Karpas-422 (cell line): ENCODE measurements around the gene NEK5. TPM values are rescaled to one million over a fixed set of nuclear protein-coding genes. Genes with fewer than 3 reads are reported as not detected.

ENCODE experiments used
- DNase-seq: peaks from one replicate; pipeline ENCODE4 v3.0.0-alpha.2; 2015
- H2AFZ ChIP-seq: fragments of 200-600 bp; sonication (generic); 2 replicates; pipeline ENCODE4 v1.6.1; 2014; ENCODE audit warnings: antibody characterized with exemption, low read length, mixed read lengths
- H3K27ac ChIP-seq: fragments of 200-600 bp; sonication (generic); 2 replicates; pipeline ENCODE4 v1.5.1; 2014; ENCODE audit warnings: mild to moderate bottlenecking, low read length, moderate library complexity
- H3K27me3 ChIP-seq: fragments of 200-600 bp; sonication (generic); 2 replicates; pipeline ENCODE4 v1.6.1; 2014; ENCODE audit warnings: low read length, mixed read lengths
- H3K36me3 ChIP-seq: fragments of 200-600 bp; sonication (generic); 2 replicates; pipeline ENCODE4 v1.6.1; 2014; ENCODE audit warnings: low read length, mixed read lengths; ENCODE audit not compliant: insufficient read depth
- H3K4me1 ChIP-seq: fragments of 200-600 bp; sonication (generic); 2 replicates; pipeline ENCODE4 v1.6.1; 2014; ENCODE audit warnings: mild to moderate bottlenecking, low read length, mixed read lengths
- H3K4me2 ChIP-seq: fragments of 200-600 bp; sonication (generic); 2 replicates; pipeline ENCODE4 v1.6.1; 2014; ENCODE audit warnings: low read length, low read depth, mild to moderate bottlenecking; ENCODE audit not compliant: poor library complexity, severe bottlenecking
- H3K4me3 ChIP-seq: fragments of 200-600 bp; sonication (generic); 2 replicates; pipeline ENCODE4 v1.5.1; 2014; ENCODE audit warnings: mild to moderate bottlenecking, antibody characterized with exemption, low read length, mixed read lengths
- H3K79me2 ChIP-seq: fragments of 200-600 bp; sonication (generic); 2 replicates; pipeline ENCODE4 v1.6.1; 2014; ENCODE audit warnings: mild to moderate bottlenecking, low read length, mixed read lengths
- H3K9ac ChIP-seq: fragments of 200-600 bp; sonication (generic); 2 replicates; pipeline ENCODE4 v1.6.0; 2014; ENCODE audit warnings: low read length
- H3K9me2 ChIP-seq: fragments of 200-600 bp; sonication (generic), shearing (Covaris generic); replicated peaks from 2 replicates; pipeline ENCODE4 v1.6.0; 2014; ENCODE audit warnings: mild to moderate bottlenecking, low read length, moderate library complexity; ENCODE audit not compliant: insufficient read depth
- H3K9me3 ChIP-seq: fragments of 300-700, 200-600 bp; sonication (generic); 2 replicates; pipeline ENCODE4 v1.6.1; 2014; ENCODE audit warnings: low read length, mixed read lengths
- H4K20me1 ChIP-seq: fragments of 200-600 bp; sonication (generic); 2 replicates; pipeline ENCODE4 v1.6.1; 2014; ENCODE audit warnings: mild to moderate bottlenecking, antibody characterized with exemption, low read length, low read depth; ENCODE audit not compliant: insufficient read depth
- total RNA-seq: library from RNA; depleted of rRNA; stranded (reverse); fragments of >200 nt; shearing (Covaris generic); gene quantifications from 2 replicates; pipeline ENCODE4 v1.2.3, GENCODE V29; 2014; ENCODE audit warnings: low replicate concordance

The NEK5 gene
- total RNA-seq, 1 experiment from 2014 or later: not detected

- Histone ChIP-seq H3K27me3 (no peaks in the 10 kb centered on the region), H3K4me1 (peaks cover 20% of the 10 kb centered on the region), H3K27ac (no peak within 1 kb of the TSS), H3K9me2 (no peaks in the 10 kb centered on the region), H3K9me3 (no peaks in the 10 kb centered on the region), H3K4me3 (peak within 1 kb of the TSS; percentile 72), H3K79me2 (peaks cover 46% of the 10 kb centered on the region), H2AFZ (peak within 1 kb of the TSS; percentile 98), H4K20me1 (no peaks in the 10 kb centered on the region), H3K4me2 (peak within 1 kb of the TSS; percentile 89), H3K36me3 (no peaks in the 10 kb centered on the region), H3K9ac (peak within 1 kb of the TSS; percentile 73)
- DNase-seq: peak; percentile 99
Observed at GRCh38 chr13:52011632-52012511, 117.0 kb downstream of the NEK5 start, which contains the start of gene ALG11. Gene ALG11 (plus strand): TSS chr13:52012398. CDS start chr13:52012419, 21 bp downstream.

- Histone ChIP-seq H4K20me1 (no peaks in the 10 kb centered on the region), H3K27ac (no peak within 1 kb of the TSS), H3K36me3 (no peaks in the 10 kb centered on the region), H3K9ac (peak within 1 kb of the TSS; percentile 73), H3K27me3 (no peaks in the 10 kb centered on the region), H3K9me3 (no peaks in the 10 kb centered on the region), H3K9me2 (no peaks in the 10 kb centered on the region), H3K4me1 (peaks cover 20% of the 10 kb centered on the region), H3K79me2 (peaks cover 38% of the 10 kb centered on the region), H2AFZ (peak within 1 kb of the TSS; percentile 98), H3K4me2 (peak within 1 kb of the TSS; percentile 89), H3K4me3 (peak within 1 kb of the TSS; percentile 72)
- no peak for DNase-seq
Observed at GRCh38 chr13:52010890-52011631, 117.8 kb downstream of the NEK5 start, which contains the start of gene ATP7B. Gene ATP7B (minus strand): TSS chr13:52011450. CDS start chr13:52011337, 113 bp downstream.

GRCh38 chr13:52009946-52010345 lies 118.9 kb downstream of the NEK5 start:
- Histone ChIP-seq H3K9ac (no peak overlapping the region), H3K4me2 (no peak overlapping the region), H3K27ac (no peak overlapping the region), H3K79me2 (peaks cover 27% of the 10 kb centered on the region), H3K9me2 (no peaks in the 10 kb centered on the region), H3K27me3 (no peaks in the 10 kb centered on the region), H4K20me1 (no peaks in the 10 kb centered on the region), H3K36me3 (no peaks in the 10 kb centered on the region), H3K4me1 (peaks cover 20% of the 10 kb centered on the region), H2AFZ (no peak overlapping the region), H3K4me3 (no peak overlapping the region), H3K9me3 (no peaks in the 10 kb centered on the region)
- DNase-seq: no peak

- H3K79me2 ChIP-seq: no peaks in the 10 kb centered on the region
- H3K27ac ChIP-seq: no peak overlapping the region
- no peaks in the 10 kb centered on the region for H3K9me2 ChIP-seq
- H3K9me3 ChIP-seq: no peaks in the 10 kb centered on the region
- no peak for DNase-seq
- peaks cover 8% of the 10 kb centered on the region for H3K4me1 ChIP-seq
- H3K4me3 ChIP-seq: no peak overlapping the region
- H4K20me1 ChIP-seq: no peaks in the 10 kb centered on the region
- H2AFZ ChIP-seq: no peak overlapping the region
- H3K9ac ChIP-seq: no peak overlapping the region
- H3K4me2 ChIP-seq: no peak overlapping the region
- no peaks in the 10 kb centered on the region for H3K36me3 ChIP-seq
- H3K27me3 ChIP-seq: no peaks in the 10 kb centered on the region
Observed at GRCh38 chr13:52006523-52007245, 122.2 kb downstream of the NEK5 start.

- Histone ChIP-seq H3K9me3 (no peaks in the 10 kb centered on the region), H3K4me3 (no peak overlapping the region), H2AFZ (no peak overlapping the region), H3K27ac (no peak overlapping the region), H4K20me1 (no peaks in the 10 kb centered on the region), H3K27me3 (no peaks in the 10 kb centered on the region), H3K4me1 (peaks cover 1% of the 10 kb centered on the region; the same call in 1 of the 2 replicates), H3K79me2 (no peaks in the 10 kb centered on the region), H3K36me3 (no peaks in the 10 kb centered on the region), H3K9ac (no peak overlapping the region), H3K9me2 (no peaks in the 10 kb centered on the region), H3K4me2 (no peak overlapping the region)
- DNase-seq: no peak
Observed at GRCh38 chr13:52005841-52006522, 122.9 kb downstream of the NEK5 start.

- Histone ChIP-seq H3K9me2 (no peaks in the 10 kb centered on the region), H3K4me1 (no peaks in the 10 kb centered on the region), H3K36me3 (no peaks in the 10 kb centered on the region), H3K9me3 (no peaks in the 10 kb centered on the region), H3K27ac (no peak overlapping the region), H2AFZ (no peak overlapping the region), H3K27me3 (no peaks in the 10 kb centered on the region), H4K20me1 (no peaks in the 10 kb centered on the region), H3K9ac (no peak overlapping the region), H3K4me2 (no peak overlapping the region), H3K79me2 (no peaks in the 10 kb centered on the region), H3K4me3 (no peak overlapping the region)
- no peak for DNase-seq
Observed at GRCh38 chr13:52004511-52005170, 124.2 kb downstream of the NEK5 start.

GRCh38 chr13:52003541-52003940 lies 125.3 kb downstream of the NEK5 start:
- H4K20me1 ChIP-seq: no peaks in the 10 kb centered on the region
- peaks cover 2% of the 10 kb centered on the region for H3K4me1 ChIP-seq
- no peak overlapping the region for H2AFZ ChIP-seq
- no peaks in the 10 kb centered on the region for H3K9me2 ChIP-seq
- H3K4me2 ChIP-seq: no peak overlapping the region
- H3K27me3 ChIP-seq: no peaks in the 10 kb centered on the region
- DNase-seq: no peak
- no peaks in the 10 kb centered on the region for H3K9me3 ChIP-seq
- no peaks in the 10 kb centered on the region for H3K79me2 ChIP-seq
- no peaks in the 10 kb centered on the region for H3K36me3 ChIP-seq
- no peak overlapping the region for H3K27ac ChIP-seq
- no peak overlapping the region for H3K9ac ChIP-seq
- H3K4me3 ChIP-seq: no peak overlapping the region
